SH-SY5Y (cell line): Measurements from ENCODE around the gene RAB10.

Source experiments
- GATA2 ChIP-seq: IDR thresholded peaks from 2 replicates; pipeline ENCODE4 v1.6.1; 2011; ENCODE audit warnings: mild to moderate bottlenecking, low read depth, low read length
- GATA3 ChIP-seq: IDR thresholded peaks from 2 replicates; pipeline ENCODE4 v1.6.1; 2011; ENCODE audit warnings: low read depth, mild to moderate bottlenecking, low read length, moderate library complexity

RAB10 gene

GRCh38 chr2:26074676-26075075, 40.8 kb downstream of the RAB10 start:
- TF ChIP-seq GATA2 (no peak), GATA3 (no peak)

GRCh38 chr2:26075173-26075572, 41.3 kb downstream of the RAB10 start:
- TF ChIP-seq GATA2, result no peak
- TF ChIP-seq GATA3, result no peak

DNA sequence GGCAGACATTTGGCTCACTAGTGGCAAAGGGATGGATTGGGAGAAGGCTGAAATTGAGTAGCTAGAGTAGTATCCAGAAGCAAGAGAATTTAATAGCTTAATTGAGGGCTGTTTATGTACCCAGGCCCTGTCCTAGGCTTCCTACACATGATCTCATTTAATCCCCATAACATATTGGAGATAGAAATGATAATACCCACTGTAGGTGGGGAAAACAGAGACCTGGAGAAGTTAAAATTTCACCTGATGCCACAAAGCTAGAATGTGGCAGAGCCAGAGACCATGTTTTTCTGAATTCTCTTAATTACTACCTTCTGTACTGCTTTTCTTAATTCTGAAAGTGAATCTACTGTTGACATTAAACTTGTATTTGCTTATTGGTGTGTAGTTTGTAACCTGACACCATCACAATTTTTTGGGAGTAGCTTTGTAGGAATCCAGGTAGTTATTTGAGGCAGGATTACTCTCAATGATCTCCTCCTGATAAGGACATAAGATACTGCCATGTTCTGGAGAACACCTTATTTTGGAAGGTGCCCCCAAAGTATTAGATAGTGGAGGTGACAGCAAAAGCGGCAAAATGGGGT, 42.2 kb downstream of the RAB10 start:
- peak; percentile 11; the same call in 1 of the 2 replicates for TF ChIP-seq GATA3
- no peak for TF ChIP-seq GATA2

DNA sequence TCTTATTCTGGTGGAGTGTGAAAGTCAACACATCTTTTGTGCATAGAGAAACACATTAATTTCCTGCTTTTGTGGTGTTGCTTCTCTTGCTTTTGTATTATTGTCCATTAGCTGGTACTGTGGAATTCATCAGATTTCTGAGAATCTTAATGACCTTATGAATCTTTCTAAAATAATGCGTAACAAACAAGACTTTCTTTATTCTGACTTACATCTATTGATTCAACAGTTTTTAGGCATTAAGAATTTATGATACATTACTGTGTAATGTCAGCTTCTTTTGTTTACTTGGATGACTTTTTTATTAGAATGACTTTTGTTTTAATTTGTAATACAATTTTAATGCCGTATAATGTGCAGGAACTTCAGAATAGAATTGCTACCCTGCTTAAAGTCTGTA, 43.4 kb downstream of the RAB10 start:
- no peak for TF ChIP-seq GATA3

- TF ChIP-seq GATA2, result no peak
- TF ChIP-seq GATA3, result no peak
Observed at GRCh38 chr2:26078939-26079338, 45.1 kb downstream of the RAB10 start.

GRCh38 chr2:26080356-26080755, 46.5 kb downstream of the RAB10 start:
- TF ChIP-seq GATA2 (no peak), GATA3 (no peak)

- TF ChIP-seq GATA3, result no peak
- no peak for TF ChIP-seq GATA2
Observed at GRCh38 chr2:26081556-26081955, 47.7 kb downstream of the RAB10 start.

GRCh38 chr2:26086155-26086637, 52.3 kb downstream of the RAB10 start:
- no peak for TF ChIP-seq GATA2

DNA sequence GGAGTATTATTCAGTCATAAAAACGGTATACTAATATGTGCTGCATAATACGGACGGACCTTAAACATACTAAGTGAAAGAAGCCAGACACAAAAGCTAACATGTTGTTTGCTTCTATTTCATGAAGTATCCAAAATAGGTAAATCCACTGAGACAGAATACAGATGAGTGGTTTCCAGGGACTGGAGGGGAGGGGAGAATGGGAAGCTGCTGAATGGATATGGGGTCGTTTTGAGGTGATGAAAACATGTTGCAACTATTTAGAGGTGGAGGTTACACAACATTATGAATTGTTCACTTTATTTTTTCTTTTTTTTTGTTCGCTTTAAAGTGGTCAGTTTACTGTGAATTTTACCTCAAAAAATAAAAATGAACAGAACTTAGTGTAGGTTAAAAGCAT, 52.9 kb downstream of the RAB10 start:
- no peak for TF ChIP-seq GATA2
- no peak for TF ChIP-seq GATA3

DNA sequence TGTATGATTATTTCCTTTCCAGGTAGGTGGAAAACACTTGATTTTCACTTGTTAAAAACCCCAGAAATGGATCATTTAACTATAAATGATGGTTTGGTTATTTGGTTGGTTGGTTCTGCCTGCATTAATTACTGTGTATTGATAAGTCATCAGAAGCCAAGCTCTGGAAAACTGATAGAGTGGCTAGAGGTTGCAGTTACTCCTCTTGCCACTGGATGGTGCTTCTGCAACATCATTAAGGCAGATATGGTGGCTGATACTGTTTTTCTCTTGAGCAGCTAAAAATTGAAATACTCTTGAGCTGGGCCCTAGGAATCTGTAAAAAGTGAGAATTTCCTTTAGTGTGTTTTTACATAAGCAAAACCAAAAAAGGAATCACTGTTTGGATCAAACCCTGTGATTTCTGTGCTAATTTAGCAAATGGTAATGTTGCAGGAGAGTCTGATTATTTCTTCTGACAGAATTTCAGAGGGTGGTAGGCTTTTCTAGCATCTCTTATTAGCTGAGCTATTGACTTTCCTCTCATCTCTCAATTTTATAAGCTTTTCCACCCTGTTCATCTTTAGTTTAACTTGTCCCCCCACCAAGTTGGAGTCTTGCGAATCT, 54.3 kb downstream of the RAB10 start:
- TF ChIP-seq GATA2 (peak; percentile 55), GATA3 (no peak)

DNA sequence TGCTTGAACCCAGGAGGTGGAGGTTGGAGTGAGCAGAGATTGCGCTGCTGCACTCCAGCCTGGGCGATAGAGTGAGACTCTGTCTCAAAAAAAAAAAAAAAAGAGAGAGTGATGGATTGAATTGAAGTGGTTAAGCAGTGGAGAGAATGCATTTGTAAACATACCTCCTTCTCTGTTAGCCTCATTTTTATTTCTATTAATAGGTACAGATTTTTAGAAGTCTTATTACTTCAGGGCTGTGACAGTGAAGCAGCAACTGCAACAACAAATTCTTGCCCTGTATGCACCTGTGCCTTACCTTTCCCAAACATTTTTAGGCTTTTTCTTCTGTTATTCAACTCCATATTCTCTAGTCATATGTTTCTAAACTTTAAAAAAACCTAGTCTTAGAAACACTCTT, 55.5 kb downstream of the RAB10 start:
- no peak for TF ChIP-seq GATA2
- TF ChIP-seq GATA3, result no peak

GRCh38 chr2:26095758-26096157, 61.9 kb downstream of the RAB10 start:
- TF ChIP-seq GATA2 (no peak), GATA3 (no peak)

DNA sequence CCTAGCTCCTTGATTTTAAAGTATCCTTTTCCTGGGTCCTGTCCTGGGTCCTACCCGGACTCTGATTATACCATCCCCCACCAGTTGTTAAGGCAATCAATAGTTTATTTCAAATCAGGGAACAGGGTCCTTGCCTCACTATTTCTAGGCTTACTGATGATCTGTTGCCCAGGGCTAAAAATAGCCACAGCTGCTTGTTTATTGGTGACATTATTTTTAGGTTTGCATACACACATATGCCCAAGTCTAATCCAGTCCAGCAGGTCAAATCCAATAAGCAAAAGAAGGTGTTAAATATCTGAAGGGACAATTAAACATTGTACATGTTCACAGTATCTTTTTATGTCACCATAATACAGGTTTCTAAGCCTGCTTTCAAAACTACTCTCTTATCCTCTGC, 66.0 kb downstream of the RAB10 start:
- TF ChIP-seq GATA2, result no peak
- no peak for TF ChIP-seq GATA3

DNA sequence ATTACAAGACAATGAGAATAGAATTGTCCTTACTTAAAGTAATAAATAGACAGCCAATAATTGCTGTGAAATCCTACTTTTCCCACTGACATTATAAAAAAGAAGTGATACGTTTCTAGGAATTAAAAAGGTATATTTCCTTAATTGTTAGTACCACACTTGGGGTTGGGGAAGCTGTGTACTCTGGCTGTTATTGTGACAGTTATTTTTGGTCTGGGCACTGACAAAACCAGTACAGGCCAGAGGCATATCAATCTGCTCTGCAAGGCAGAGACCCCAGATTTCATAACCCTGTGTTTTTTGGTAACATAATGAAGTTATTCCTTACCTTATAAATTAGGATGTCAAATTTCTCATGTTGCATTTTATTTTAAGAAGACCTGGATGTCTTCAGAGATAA, 66.5 kb downstream of the RAB10 start:
- TF ChIP-seq GATA3 (no peak), GATA2 (no peak)

- TF ChIP-seq GATA2 (no peak), GATA3 (no peak)
Observed at GRCh38 chr2:26103752-26104151, 69.9 kb downstream of the RAB10 start.

DNA sequence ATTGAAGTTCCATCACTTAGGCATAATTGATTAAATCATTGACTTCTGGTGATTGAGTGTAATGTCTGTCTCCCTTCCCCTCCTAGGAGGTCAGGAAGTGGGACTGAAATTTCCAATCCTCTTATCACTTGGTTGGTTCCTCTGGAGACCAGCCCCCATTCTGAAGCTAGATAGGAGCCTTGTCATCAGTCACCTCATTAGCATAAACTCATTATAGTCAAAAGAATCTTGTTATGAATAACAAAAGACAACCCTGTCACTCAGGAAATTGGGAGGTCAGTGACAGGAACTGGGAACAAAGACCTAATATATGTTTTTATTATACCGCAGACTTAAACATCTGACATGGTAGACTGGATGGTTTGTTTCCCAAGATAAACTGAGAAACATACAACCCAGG, 78.3 kb downstream of the RAB10 start:
- TF ChIP-seq GATA2 (no peak), GATA3 (no peak)

DNA sequence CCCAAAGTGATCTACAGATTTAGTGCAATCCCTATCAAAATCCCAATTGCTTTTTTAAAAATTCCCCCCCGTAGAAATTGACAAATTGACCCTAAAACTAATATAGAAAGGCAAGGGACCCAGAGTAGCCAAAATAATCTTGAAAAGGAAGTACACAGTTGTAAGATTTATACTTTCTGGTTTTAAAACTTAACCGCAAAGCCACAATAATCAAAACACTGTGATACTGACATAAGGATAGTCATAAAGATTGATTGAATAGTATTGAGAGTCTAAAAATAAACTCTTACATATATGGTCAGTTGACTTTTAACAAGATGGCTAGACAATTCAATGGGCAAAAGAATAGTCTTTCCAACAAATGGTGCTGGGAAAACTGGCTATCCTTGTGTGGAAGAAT, 80.3 kb downstream of the RAB10 start:
- TF ChIP-seq GATA3 (no peak), GATA2 (no peak)
